Measurements from ENCODE around the gene HCN1.

The HCN1 gene

GRCh38 chr5:45639040-45639439 lies 57.1 kb downstream of the HCN1 start:
- DNase-seq (ENCODE audit: low read depth, low spot score): no peak
- in situ Hi-C loops (cut with HindIII; ENCODE audit: low sequenced_read_pairs): no loop called here
- H3K4me3 ChIP-seq (ENCODE audit: low read depth, low read length): no peak overlapping the region
- no peak for TF ChIP-seq CTCF (IDR thresholded peaks at IDR 0.05; ENCODE audit: low read depth, low read length)

- in situ Hi-C loops (cut with HindIII; ENCODE audit: low sequenced_read_pairs): no loop called here
- no peak for DNase-seq (ENCODE audit: low read depth, low spot score)
- no peak overlapping the region for H3K4me3 ChIP-seq (ENCODE audit: low read depth, low read length)
- TF ChIP-seq CTCF (IDR thresholded peaks at IDR 0.05; ENCODE audit: low read depth, low read length): no peak
Observed at GRCh38 chr5:45627076-45627656, 69.0 kb downstream of the HCN1 start.

GRCh38 chr5:45623832-45624231 lies 72.3 kb downstream of the HCN1 start:
- in situ Hi-C loops (cut with HindIII; ENCODE audit: low sequenced_read_pairs): no loop called here
- H3K4me3 ChIP-seq (ENCODE audit: low read depth, low read length): no peak overlapping the region
- DNase-seq (ENCODE audit: low read depth, low spot score): no peak
- TF ChIP-seq CTCF (IDR thresholded peaks at IDR 0.05; ENCODE audit: low read depth, low read length): no peak

GRCh38 chr5:45622365-45622764 lies 73.8 kb downstream of the HCN1 start:
- no peak for TF ChIP-seq CTCF (IDR thresholded peaks at IDR 0.05; ENCODE audit: low read depth, low read length)
- in situ Hi-C loops (cut with HindIII; ENCODE audit: low sequenced_read_pairs): no loop called here
- no peak overlapping the region for H3K4me3 ChIP-seq (ENCODE audit: low read depth, low read length)
- DNase-seq (ENCODE audit: low read depth, low spot score): no peak

- in situ Hi-C loops (cut with HindIII; ENCODE audit: low sequenced_read_pairs): no loop called here
- no peak for DNase-seq (ENCODE audit: low read depth, low spot score)
- H3K4me3 ChIP-seq (ENCODE audit: low read depth, low read length): no peak overlapping the region
- no peak for TF ChIP-seq CTCF (IDR thresholded peaks at IDR 0.05; ENCODE audit: low read depth, low read length)
Observed at GRCh38 chr5:45617859-45618416, 78.2 kb downstream of the HCN1 start.

GRCh38 chr5:45609661-45610060 lies 86.5 kb downstream of the HCN1 start:
- H3K4me3 ChIP-seq (ENCODE audit: low read depth, low read length): no peak overlapping the region
- DNase-seq (ENCODE audit: low read depth, low spot score): no peak
- TF ChIP-seq CTCF (IDR thresholded peaks at IDR 0.05; ENCODE audit: low read depth, low read length): no peak
- in situ Hi-C loops (cut with HindIII; ENCODE audit: low sequenced_read_pairs): no loop called here
